ENCODE data around the gene PKNOX2. TPM values are rescaled to one million over a fixed set of nuclear protein-coding genes. Genes with fewer than 3 reads are reported as not detected.

Gene PKNOX2
- total and polyA plus RNA-seq, 2 of the 8 experiments (the other 6 are each of a cell fraction or from before 2014, with no cell fraction given) = 2.0 TPM

GRCh38 chr11:125228993-125229392, 64.4 kb downstream of the PKNOX2 start (continued):
- TF ChIP-seq CHD7 (IDR thresholded peaks at IDR 0.05; ENCODE audit: insufficient replicate concordance, low read length) (no peak), TAF7 (optimal IDR thresholded peaks at IDR 0.05; ENCODE audit: borderline replicate concordance, low read depth, low read length) (no peak), SIX5 (IDR thresholded peaks at IDR 0.05; ENCODE audit: low read depth, low read length) (no peak), KDM5A (IDR thresholded peaks at IDR 0.05; ENCODE audit: low read length) (no peak), MAFK (IDR thresholded peaks at IDR 0.05; ENCODE audit: low read depth, low read length) (no peak), CBX5 (IDR thresholded peaks at IDR 0.05; ENCODE audit: low read depth, low read length) (no peak), RAD21 (IDR thresholded peaks at IDR 0.05 in 1 of 2, conservative IDR thresholded peaks at IDR 0.05 in 1 of 2; ENCODE audit: low read depth in 2 of 2, low read length in 2 of 2) (no peak), ASH2L (IDR thresholded peaks at IDR 0.05; ENCODE audit: low read length) (peak; percentile 49), TBP (IDR thresholded peaks at IDR 0.05; ENCODE audit: low read depth, low read length) (no peak)
- TF ChIP-seq, protein P1, sequence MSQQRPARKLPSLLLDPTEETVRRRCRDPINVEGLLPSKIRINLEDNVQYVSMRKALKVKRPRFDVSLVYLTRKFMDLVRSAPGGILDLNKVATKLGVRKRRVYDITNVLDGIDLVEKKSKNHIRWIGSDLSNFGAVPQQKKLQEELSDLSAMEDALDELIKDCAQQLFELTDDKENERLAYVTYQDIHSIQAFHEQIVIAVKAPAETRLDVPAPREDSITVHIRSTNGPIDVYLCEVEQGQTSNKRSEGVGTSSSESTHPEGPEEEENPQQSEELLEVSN (IDR thresholded peaks at IDR 0.05) = no peak
- TF ChIP-seq, protein P2, sequence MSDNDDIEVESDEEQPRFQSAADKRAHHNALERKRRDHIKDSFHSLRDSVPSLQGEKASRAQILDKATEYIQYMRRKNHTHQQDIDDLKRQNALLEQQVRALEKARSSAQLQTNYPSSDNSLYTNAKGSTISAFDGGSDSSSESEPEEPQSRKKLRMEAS (IDR thresholded peaks at IDR 0.05) = peak; percentile 19; the same call in 1 of the 2 replicates

Measured in H1 (cell line).